NCI-H748 (cell line): Measurements from ENCODE around the gene DNAI2.

Source experiments
- DNase-seq: peaks from one replicate; lab custom pipeline; 2025; ENCODE audit not compliant: unreplicated experiment; lab: John Stamatoyannopoulos, UW

DNAI2 gene

DNA sequence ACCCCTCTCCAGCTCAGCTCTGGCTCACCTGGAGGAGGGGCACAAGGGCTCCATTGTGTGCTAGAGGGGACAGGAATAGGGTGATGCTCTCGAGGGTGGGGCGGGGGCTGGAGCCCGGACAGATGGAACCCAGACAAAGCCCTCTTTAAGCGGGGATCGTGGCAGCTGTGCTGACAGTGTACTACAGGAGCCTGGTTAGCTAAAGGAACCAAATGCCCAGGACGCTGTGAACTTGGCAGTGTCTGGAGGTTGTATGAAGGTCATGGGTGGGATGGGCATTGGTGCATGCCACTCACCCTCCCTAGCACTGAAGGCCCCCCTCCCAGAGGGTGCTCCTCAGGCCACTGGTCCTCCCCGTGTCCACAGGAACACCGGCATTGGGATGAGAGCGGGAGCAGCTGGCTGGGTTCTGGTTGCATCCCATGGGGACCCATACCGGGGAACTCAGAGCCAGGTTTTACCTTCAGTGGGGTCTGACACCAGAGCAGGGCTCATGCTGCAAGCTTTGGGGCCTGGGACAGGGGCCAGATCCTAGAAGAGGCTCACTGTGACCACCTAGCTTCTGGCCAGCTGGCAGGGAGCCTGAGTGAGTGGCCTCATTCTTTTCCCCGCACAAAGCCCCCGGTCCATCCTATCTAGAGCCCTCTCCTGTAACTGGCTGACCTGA is 63.9 kb downstream of the DNAI2 start:
- peak; percentile 87 for DNase-seq

DNA sequence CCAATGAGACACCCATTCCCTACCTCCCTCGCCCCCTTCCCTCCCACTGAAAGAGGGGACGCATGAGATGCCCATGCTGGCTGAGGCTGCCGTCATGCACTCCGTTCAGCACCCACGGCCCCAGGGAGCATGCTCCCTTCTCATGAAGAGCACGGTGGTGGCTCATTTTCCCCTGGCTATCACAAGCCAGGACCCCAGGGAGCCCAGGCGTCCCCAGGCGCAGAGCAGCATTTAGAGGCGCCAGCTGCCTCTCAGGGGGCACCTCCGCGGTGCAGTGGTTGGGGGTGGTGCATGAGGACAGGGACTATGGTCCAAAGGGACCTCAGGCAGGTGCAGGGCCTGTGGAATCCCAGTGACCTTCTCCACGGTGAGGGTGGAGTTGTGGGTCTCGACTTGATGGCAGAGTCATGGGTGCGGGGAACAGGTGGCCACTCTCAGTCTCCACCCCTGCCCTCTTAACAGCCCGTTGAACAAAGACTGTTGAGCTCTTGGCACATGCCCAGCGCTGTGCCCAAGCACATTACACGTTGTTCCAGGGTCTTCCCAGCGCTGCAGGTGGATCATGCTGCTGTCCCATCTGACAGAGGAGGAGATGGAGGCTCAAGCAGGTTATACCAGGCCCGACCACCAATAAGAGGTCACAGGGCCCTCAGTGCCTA is 65.6 kb downstream of the DNAI2 start:
- DNase-seq: peak; percentile 62

DNA sequence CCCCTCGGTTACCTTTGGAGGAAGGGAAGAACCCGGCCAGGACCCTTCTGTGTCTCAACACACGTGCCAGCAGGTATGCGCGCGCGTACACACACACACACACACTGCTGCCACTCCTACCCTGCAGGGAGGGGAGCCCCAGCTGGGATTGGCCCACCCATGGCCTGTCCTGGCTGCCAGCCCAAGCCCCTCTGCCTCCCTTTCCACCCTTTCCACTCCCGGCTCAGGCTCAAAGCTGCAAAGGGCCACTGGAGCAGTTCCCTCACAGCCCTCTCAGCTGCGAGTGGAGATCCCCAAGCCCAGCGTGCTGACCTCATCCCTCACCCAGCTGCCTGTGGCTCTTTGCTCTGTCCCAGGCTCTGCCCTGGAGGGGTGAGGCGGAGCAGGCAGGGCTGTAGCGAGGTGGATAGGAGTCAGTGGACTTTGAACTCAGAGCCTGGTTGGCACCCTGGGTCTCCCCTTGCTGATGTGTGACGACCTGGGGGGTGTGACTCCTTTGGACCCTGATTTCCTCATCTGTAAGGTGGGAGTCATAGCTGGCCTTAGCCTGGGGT is 66.5 kb downstream of the DNAI2 start:
- no peak for DNase-seq

DNA sequence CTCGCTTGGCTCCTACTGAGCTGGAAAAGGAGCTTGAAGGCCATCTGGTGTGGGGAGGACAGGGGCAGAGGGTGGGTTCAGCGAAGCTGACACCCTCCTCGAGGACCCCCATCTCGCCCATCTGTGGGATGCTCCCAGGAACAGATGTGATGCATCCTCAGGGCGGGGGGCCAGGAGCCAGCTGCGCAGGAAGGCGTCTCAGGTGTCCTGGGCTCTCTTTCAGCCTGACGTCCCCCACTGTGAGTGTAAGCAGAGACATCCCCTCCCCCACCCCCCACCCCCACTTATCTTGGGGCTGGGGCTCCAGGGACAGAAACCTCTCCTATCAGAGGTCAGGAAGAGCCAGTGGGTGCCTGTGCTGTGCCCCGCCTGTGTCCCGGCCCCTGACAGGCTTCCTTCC is 68.2 kb downstream of the DNAI2 start:
- peak; percentile 30 for DNase-seq

DNA sequence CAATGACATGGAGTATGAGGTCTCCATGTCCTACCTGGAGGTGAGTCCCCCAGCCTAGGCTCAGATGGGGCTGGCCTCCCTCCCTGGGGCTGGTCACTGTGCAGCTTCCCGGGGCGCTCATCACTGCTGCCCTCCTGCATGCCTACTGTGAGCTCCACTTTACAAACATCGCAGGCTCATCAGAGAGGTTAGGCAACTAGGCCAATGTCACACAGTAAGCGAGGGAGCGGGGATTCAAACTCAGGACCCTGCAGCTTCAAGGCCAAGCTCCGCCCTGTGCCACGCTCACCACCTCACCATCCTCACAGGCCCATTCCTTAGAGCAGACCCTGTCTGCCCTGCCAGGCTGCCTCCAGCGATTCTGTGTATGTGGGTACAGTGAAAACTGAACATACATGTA is 69.1 kb downstream of the DNAI2 start:
- DNase-seq: no peak

DNA sequence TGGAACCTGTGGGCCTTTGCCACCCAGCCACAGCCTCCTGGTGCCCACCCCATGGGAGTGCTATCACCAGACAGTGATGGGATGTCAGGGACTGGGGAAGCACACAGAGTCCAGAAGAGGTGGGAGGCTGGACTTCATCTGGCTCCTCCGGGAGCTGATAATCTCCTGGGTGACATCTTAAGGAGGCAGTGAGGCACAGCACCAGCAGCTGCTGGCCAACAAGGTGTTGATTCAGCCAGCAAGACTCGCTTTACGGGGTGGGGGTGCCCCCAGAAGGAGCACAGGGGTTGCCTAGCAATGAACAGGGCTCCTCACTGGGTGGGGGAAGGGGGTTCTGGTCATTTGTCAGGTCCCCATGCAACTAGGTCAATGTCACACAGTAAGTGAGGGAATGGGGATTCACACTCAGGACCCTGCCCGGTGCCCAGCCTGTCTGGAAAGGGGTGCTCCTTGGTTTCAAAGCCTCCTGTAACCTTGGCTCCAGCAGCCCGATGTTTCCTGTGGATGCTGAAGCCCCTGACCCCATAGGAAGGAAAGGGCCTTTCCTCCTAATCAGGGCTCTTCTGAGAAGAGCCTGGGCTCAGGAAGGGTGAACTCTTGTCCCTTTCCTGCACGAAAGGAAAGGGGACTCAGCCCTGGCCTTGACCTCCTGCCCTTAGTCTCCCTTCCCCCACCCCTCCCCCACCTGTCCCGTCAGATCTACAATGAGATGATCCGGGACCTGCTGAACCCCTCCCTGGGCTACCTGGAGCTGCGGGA is 69.7 kb downstream of the DNAI2 start:
- no peak for DNase-seq

DNA sequence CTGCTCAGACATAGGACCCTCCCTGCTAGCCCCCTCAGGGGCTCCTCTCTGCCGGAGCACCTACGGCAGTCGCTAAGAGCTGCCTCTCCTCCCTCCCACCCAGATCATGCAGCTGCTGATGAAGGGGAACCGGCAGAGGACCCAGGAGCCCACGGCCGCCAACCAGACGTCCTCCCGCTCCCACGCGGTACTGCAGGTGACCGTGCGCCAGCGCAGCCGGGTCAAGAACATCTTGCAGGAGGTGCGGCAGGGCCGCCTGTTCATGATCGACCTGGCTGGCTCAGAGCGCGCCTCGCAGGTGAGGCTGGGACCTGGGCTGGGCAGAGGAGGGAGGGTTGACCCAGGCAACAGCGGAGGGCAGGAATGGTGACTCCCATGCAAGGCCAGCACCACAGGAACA is 70.6 kb downstream of the DNAI2 start:
- DNase-seq: no peak

DNA sequence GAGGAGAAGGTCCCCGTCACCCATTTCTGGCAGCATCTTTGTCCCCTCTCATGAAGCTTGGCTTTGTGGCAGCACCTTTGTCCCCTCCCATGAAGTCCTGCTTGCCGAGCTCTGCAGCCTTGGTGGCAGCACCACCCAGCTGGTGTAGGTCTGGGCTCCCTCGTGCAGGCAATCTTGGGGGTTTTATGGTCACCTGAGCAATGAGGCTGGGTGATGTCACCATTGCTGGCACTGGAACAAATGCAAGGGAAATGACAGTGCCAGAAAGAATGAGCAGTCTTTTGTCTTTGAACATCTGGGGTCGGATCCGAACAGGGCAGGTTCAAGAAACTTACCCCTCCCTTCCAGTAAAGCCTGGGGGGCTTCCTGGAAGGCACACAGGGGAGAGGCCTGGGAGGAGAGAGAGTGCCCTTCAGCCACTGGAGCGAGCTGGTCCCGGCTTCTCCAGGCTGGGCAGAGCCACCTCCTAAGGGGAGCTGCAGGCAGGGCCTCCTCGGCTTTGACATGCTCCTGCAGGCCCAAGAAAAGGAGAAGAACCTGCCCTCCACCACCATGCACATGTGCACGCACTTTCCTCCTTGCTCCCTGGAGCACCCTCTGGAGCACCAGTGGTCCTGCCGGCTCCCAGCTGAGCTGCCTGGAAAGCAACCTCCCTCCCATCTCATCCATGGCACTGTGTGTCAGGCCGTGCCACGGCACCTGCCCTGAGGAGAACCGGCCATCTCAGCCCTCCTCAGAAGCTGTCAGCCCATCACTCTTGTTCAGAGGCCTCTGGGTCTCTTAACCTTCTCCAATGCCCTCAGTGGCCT is 71.6 kb downstream of the DNAI2 start:
- DNase-seq: no peak

DNA sequence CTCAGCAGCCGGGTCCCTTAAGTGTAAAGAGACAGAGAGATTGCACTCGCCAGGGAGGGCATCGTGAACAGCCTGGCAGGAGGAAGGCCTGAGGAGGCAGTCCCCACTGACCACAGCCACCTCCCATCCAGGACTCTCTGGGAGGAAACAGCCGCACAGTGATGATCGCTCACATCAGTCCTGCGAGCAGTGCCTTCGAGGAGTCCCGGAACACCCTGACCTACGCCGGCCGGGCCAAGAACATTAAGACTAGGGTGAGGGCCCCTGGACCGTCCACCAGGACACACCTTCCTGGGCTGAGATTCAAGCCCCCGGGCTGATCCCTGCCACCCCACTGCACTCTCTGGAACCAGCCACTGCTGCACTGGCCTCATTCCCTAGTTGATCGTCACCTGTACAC is 73.6 kb downstream of the DNAI2 start:
- no peak for DNase-seq

DNA sequence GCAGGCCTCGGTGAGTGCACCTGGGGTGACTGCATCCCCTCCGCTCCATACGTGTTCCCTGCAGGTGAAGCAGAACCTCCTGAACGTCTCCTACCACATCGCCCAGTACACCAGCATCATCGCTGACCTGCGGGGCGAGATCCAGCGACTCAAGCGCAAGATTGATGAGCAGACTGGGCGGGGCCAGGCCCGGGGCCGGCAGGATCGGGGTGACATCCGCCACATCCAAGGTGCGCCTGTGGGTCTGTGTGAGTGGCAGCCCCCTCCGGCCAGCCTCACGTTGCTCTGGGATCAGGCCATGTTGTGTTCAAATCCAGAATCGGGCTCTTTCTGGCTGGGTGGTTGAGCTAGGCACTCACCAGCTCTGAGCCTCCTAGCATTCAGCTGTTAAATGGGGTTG is 75.1 kb downstream of the DNAI2 start:
- no peak for DNase-seq

DNA sequence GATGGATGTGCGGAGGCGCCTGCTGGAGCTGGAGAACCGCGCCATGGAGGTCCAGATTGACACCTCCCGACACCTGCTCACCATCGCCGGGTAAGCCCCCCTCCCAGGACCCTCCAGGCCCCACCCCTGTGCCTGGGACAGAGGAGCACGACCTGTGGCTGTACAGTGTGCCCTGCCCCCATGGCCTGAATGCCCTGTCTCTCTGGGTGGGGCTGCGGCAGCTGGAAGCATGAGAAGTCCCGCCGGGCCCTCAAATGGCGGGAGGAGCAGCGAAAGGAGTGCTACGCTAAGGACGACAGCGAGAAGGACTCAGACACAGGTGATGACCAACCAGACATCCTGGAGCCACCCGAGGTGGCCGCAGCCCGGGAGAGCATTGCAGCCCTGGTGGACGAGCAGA is 76.5 kb downstream of the DNAI2 start:
- peak; percentile 16 for DNase-seq

DNA sequence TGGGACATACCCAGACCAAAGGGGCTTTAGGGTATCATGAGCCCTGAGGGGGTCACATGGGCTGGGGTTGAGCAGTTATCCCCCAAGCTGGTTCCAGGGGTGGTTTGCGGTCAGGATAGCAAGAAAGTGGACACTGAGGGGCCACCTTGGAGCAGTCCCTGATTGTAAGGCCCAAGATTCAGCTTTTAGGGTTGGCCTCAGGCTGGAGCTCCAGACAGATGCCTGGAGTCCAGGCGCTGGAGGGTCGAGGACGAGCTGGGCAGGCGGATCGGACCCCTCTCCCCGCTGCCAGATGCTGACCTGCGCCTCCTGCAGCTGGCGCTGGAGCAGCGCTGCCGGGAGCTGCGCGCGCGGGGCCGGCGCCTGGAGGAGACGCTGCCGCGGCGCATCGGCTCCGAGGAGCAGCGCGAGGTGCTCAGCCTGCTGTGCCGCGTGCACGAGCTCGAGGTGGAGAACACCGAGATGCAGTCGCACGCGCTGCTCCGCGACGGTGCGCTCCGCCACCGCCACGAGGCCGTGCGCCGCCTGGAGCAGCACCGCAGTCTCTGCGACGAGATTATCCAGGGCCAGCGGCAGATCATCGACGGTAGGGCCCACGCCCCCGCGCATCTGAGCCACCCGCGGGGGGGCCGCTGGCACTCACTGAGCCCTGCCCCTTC is 77.6 kb downstream of the DNAI2 start:
- no peak for DNase-seq

DNA sequence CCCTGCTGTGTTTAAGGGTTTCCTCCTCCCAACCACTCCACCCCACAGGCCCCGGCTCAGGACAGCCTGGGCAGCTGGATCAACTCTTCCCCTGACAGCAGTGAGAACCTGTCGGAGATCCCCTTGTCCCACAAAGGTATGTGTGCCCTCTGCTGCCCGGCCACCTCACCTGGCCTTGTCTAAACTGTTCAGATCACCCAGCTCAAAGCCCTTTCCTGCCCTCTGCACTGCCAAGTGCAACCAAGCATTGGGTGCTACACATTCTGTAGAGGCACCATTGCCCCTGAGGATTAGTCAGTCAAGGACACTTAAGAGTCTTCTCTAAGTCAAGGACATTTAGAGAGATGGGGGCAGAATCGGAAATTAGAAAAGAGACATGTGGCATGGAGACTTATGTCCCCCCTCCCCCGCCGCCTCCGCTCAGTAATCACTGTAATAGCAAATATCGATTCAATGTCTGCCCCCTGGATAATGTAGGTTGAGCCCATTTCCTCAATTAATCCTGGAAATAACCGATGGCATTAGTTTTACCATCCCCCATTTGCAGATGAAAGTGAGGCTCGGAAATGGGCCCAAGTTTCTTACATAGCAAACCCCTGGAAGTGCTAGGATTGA is 79.5 kb downstream of the DNAI2 start:
- DNase-seq: no peak

DNA sequence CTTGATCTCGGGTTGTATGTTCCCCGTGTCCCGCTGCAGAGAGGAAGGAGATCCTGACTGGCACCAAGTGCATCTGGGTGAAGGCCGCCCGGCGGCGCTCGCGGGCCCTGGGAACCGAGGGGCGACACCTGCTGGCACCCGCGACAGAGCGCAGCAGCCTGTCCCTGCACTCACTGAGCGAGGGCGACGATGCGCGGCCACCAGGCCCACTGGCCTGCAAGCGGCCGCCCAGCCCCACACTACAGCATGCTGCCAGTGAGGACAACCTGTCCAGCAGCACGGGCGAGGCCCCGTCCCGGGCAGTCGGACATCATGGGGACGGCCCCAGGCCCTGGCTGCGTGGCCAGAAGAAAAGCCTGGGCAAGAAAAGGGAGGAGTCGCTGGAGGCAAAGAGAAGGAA is 80.1 kb downstream of the DNAI2 start:
- no peak for DNase-seq

DNA sequence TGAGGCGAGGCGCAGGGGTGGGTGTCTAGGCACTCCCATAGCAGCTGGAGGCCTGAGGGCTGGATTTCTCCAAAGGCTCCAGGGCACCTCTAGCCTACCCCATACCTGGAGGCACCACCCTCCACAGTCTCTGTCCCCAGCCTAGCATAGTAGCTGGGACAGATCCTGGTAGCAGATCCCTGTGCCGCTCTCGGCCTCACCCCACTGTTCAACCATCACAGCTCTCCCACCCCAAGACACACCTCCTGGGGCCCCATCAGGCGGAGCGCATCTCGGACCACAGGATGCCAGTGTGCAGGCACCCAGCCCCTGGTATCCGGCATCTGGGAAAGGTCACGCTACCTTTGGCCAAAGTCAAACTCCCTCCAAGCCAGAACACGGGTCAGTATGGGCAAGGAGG is 80.5 kb downstream of the DNAI2 start:
- DNase-seq: no peak

DNA sequence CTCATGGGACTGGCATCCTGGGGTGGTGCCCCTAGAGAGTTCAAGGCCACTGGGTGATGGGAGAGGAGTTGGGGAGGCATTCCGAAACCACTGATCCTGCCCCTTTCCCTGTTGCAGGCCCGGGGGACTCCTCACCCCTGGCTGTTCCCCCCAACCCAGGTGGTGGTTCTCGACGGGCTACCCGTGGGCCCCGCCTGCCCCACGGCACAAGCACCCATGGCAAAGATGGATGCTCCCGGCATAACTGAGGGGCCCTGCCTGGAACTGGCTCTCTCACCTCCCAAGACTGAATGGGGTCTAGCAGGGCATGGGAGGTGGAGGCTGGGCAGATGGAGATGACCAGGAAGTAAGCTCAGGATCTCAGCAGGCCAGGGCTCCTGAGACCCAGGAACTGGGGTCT is 81.0 kb downstream of the DNAI2 start:
- no peak for DNase-seq

DNA sequence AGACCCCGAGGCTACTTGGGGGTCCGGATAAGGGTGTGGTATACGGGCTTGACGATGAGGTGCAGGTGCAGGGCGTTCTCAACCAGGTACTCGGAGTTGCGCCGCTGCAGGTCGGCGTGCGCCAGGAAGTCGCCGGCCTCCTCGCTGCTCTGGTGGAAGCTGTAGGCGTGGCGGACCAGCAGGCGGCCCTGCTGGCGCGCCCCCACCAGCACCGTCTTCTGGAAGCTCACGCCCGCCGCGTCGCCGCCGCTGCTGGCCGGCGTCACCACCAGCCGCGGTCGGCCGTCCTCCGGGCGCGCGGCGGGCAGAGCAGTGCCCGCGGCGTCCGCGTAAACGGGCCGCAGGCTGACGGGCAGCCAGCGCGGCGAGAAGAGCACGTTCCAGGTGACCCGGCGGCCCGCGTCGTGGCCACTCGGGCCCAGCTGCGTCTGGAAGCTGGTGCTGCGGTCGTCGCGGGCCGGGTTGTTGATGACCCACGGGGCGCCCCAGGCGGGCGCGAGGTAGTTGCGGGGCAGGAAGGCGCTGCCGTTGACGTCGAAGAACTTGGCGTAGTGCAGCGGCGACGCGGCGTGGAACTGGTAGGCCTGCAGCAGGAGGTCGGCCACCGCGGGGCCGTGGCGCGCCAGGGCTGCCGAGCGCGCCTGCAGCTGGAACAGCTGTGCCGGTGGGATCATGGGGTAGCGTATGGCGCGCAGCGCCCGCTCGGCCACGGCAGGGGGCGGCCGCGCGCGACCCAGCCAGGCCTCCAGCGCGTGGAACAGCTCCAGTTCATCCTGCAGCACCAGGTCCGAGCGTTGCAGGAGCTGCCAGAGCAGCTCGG is 82.8 kb downstream of the DNAI2 start:
- DNase-seq: no peak

DNA sequence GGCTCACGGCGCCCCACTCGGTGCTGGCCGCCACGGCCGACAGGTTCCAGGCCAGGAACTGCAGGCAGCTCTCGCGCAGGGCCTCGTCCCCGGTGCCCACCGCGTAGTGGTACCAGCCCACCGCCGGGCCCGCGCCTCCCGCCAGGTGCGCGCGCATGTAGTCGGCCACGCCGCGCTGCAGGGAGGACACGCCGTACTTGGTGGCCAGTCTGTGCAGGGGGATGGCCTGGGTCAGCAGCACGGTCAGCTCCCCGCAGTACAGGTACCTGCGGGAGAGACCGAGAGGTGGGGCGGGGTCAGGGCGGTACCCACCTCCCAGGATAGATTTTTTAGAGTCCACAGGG is 83.4 kb downstream of the DNAI2 start:
- DNase-seq: no peak

DNA sequence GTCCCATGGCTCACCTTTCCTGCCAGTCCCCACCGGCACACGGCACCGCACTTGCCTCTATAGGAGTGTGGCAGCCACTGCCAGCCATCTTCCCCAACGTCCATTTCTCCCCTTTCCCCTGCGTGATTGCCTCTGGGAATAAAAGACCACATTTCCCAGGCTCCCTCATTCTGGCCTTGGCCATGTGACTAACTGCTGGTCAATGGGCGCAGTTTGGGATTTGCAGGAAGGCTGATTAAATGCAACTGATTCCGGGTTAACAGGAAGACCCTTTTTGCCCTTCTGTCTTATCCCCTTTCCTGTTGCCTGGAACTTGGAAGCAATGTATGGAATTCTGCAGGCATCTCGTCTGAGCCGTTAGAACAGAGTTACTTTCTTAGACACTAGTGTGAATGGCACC is 84.7 kb downstream of the DNAI2 start:
- DNase-seq: no peak

DNA sequence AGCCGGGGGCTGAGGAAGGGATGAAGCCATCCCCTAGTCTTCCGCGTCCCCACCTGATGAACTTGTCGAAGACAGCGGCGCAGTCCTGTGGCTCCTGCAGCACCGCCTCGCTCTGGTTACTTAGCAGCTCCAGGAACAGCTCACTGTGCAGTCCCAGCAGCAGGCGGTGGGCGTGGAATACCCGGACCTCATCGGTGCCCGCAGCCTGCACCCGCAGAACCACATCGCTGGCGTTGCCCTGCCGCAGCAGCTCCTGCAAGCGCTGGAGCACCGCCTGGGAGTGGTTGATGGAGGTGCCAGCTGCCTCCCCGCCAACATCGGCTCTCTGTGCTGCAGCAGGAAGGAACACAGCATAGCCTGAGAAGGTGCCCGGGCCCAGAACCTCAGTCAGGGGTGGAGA is 85.9 kb downstream of the DNAI2 start:
- DNase-seq: no peak
